Erythroblast (primary cell): ENCODE measurements around the gene APBA1.

ENCODE experiments used
- GATA1 ChIP-seq: IDR thresholded peaks from 2 replicates; pipeline ENCODE4 v1.6.1; 2011; ENCODE audit warnings: low read depth, mild to moderate bottlenecking, control low read depth, low read length, moderate library complexity
- POLR2A ChIP-seq: IDR thresholded peaks from 2 replicates; pipeline ENCODE4 v1.6.1; 2011; ENCODE audit warnings: mild to moderate bottlenecking, low read length

GRCh38 chr9:69456201-69456600 lies 216.0 kb downstream of the APBA1 start:
- no peak for TF ChIP-seq POLR2A
- TF ChIP-seq GATA1 = no peak
